NOMO-1 (cell line): ENCODE results near the gene HSF2BP.
"Not testable (repeated sequence)": the region's sequence is repeated elsewhere in the genome, so short reads cannot be mapped to it uniquely, and the experiment has no call there.

Source experiments
- DNase-seq, 2 experiments: peaks; one replicate each; lab custom pipeline; 2025; ENCODE audit not compliant: unreplicated experiment in 2 of 2; lab: John Stamatoyannopoulos, UW

The HSF2BP gene

GRCh38 chr21:43562451-43562850 is 96.8 kb downstream of the HSF2BP start:
- DNase-seq, result not testable (repeated sequence)

- not testable (repeated sequence) for DNase-seq
Measured at GRCh38 chr21:43540561-43540960, 118.7 kb downstream of the HSF2BP start.

- not testable (repeated sequence) for DNase-seq
Measured at GRCh38 chr21:43522495-43523131, 136.7 kb downstream of the HSF2BP start.

GRCh38 chr21:43517701-43518100 is 141.6 kb downstream of the HSF2BP start:
- DNase-seq, result not testable (repeated sequence)

- not testable (repeated sequence) for DNase-seq
Measured at GRCh38 chr21:43516860-43517627, 142.2 kb downstream of the HSF2BP start.

- not testable (repeated sequence) for DNase-seq
Measured at GRCh38 chr21:43516295-43516847, 142.9 kb downstream of the HSF2BP start.

- DNase-seq, result not testable (repeated sequence)
Measured at GRCh38 chr21:43514834-43515233, 144.5 kb downstream of the HSF2BP start.

GRCh38 chr21:43513023-43513422 is 146.3 kb downstream of the HSF2BP start:
- not testable (repeated sequence) for DNase-seq

GRCh38 chr21:43511209-43511608 is 148.1 kb downstream of the HSF2BP start:
- DNase-seq, result not testable (repeated sequence)

- DNase-seq, result not testable (repeated sequence)
Measured at GRCh38 chr21:43510669-43511068, 148.6 kb downstream of the HSF2BP start.

GRCh38 chr21:43503892-43504291 is 155.4 kb downstream of the HSF2BP start:
- not testable (repeated sequence) for DNase-seq

- not testable (repeated sequence) for DNase-seq
Measured at GRCh38 chr21:43503075-43503750, 156.1 kb downstream of the HSF2BP start.

GRCh38 chr21:43502407-43503071 is 156.7 kb downstream of the HSF2BP start:
- DNase-seq, result not testable (repeated sequence)

GRCh38 chr21:43498924-43499323 is 160.4 kb downstream of the HSF2BP start:
- DNase-seq, result not testable (repeated sequence)

- not testable (repeated sequence) for DNase-seq
Measured at GRCh38 chr21:43498065-43498464, 161.2 kb downstream of the HSF2BP start.

GRCh38 chr21:43494279-43495012 is 164.8 kb downstream of the HSF2BP start:
- DNase-seq, result not testable (repeated sequence)

GRCh38 chr21:43493471-43493870 is 165.8 kb downstream of the HSF2BP start:
- DNase-seq, result not testable (repeated sequence)

GRCh38 chr21:43488235-43488634 is 171.1 kb downstream of the HSF2BP start:
- not testable (repeated sequence) for DNase-seq

GRCh38 chr21:43486051-43486450 is 173.2 kb downstream of the HSF2BP start:
- DNase-seq, result not testable (repeated sequence)

GRCh38 chr21:43485016-43485415 is 174.3 kb downstream of the HSF2BP start:
- DNase-seq, result not testable (repeated sequence)
